Peyer's patch (tissue), 4 donors: ENCODE measurements around the gene SH3TC1.

Experiments used
- CTCF ChIP-seq, 6 experiments: fragments of 450-650 bp in 4 of 6; fragments of 200-600 bp in 2 of 6; sonication (generic) in 1 of 6; IDR thresholded peaks; one replicate each; pipeline ENCODE4 v1.5.1; 2017 to 2019; ENCODE audit warnings: antibody characterized with exemption in 6 of 6, mild to moderate bottlenecking in 3 of 6, moderate library complexity in 1 of 6
- POLR2A ChIP-seq, 2 donors: fragments of 450-650 bp; IDR thresholded peaks; one replicate each; pipeline ENCODE4 v1.5.1; 2017; ENCODE audit warnings: antibody characterized with exemption in 2 of 2, mild to moderate bottlenecking in 2 of 2, moderate library complexity in 2 of 2

DNA sequence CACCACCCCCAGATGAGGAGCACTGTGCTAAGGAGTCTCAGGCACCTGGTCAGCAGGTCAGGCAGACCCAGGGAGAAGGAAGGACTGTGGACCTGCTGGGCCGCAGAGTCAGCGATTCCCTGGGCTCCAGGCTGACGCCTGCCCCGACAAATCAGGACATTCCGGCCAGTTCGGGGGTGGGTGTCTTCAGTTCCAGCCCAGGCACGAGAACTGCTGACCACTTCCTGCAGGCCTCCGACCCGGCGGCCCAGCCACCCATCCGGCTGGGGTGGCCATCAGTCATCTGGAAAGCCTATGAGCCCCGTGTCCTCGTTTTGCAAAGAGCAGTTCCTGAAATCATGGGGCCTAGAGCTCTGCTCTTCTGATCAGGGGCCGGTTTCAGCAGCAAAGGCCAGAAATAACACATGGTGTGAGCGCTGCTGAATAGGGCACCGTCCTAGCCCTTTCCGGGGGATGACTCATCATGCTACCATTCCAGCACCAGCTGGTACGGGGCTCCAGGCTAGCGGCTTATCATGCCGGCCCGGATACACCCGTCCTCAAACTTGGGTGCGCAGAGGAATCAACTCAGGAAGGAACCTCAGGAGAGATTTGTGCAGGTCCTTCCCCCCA is 7.8 kb upstream of the SH3TC1 start:
- TF ChIP-seq CTCF (IDR thresholded peaks at IDR 0.05) (no peak), POLR2A (IDR thresholded peaks at IDR 0.05) (no peak)
